Embryonic facial prominence (tissue), 1 donor: ENCODE measurements around the gene PCDHA1.
"Not testable (repeated sequence)": the region's sequence is repeated elsewhere in the genome, so short reads cannot be mapped to it uniquely, and the experiment has no call there.

Experiments
- DNase-seq: peaks from one replicate; pipeline ENCODE4 v3.0.0-alpha.2; 2016; ENCODE audit errors: extremely low spot score

Gene PCDHA1

DNA sequence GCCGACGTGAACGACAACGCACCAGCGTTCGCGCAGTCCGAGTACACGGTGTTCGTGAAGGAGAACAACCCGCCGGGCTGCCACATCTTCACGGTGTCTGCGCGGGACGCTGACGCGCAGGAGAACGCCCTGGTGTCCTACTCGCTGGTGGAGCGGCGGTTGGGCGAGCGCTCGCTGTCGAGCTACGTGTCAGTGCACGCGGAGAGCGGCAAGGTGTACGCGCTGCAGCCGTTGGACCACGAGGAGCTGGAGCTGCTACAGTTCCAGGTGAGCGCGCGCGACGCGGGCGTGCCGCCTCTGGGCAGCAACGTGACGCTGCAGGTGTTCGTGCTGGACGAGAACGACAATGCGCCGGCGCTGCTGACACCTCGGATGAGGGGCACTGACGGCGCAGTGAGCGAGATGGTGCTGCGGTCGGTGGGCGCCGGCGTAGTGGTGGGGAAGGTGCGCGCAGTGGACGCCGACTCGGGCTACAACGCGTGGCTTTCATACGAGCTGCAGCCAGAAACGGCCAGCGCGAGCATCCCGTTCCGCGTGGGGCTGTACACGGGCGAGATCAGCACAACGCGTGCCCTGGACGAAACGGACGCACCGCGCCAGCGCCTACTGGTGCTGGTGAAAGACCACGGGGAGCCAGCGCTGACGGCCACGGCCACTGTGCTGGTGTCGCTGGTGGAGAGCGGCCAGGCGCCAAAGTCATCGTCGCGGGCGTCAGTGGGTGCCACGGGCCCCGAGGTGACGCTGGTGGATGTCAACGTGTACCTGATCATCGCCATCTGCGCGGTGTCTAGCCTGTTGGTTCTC lies 64.1 kb downstream of the PCDHA1 start:
- DNase-seq, result not testable (repeated sequence)

DNA sequence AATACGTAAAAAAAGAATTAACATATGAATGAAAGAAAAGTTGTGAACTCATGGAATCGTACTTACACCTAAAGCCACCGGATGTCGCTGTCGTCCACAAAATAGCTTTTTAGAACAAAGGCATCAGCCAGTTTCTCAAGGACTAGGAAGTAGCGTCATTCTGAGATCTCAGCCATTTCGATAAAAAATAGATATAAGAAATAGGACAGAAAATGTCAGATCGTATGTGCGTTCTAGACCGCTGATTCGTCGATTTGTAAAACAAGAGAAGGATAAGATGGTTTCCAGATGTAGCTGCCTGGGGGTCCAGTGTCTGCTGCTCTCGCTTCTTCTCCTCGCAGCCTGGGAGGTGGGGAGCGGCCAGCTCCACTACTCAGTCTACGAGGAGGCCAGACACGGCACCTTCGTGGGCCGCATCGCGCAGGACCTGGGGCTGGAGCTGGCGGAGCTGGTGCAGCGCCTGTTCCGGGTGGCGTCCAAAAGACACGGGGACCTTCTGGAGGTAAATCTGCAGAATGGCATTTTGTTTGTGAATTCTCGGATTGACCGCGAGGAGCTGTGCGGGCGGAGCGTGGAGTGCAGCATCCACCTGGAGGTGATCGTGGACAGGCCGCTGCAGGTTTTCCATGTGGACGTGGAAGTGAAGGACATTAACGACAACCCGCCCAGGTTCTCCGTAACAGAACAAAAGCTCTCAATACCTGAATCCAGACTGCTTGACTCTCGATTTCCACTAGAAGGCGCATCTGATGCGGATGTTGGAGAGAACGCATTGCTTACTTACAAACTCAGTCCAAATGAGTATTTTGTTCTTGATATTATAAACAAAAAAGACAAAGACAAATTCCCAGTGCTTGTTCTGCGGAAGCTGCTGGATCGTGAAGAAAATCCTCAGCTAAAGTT lies 70.1 kb downstream of the PCDHA1 start, which contains the start of gene PCDHA10:
PCDHA10 (plus strand) TSS at position 126 of the 903 bp plus-strand sequence; CDS start at position 278, 152 bp downstream.
- no peak for DNase-seq

DNA sequence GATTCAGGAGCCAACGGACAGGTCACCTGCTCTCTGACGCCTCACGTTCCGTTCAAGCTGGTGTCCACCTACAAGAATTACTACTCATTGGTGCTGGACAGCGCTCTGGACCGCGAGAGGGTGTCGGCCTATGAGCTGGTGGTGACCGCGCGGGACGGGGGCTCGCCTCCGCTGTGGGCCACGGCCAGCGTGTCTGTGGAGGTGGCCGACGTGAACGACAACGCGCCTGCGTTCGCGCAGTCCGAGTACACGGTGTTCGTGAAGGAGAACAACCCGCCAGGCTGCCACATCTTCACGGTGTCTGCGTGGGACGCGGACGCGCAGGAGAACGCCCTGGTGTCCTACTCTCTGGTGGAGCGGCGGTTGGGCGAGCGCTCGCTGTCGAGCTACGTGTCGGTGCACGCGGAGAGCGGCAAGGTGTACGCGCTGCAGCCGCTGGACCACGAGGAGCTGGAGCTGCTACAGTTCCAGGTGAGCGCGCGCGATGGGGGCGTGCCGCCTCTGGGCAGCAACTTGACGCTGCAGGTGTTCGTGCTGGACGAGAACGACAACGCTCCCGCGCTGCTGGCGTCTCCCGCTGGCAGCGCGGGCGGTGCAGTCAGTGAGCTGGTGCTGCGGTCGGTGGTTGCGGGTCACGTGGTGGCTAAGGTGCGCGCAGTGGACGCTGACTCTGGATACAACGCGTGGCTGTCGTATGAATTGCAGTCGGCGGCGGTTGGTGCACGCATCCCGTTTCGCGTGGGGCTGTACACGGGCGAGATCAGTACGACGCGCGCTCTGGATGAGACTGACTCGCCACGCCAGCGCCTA lies 71.4 kb downstream of the PCDHA1 start:
- DNase-seq, result no peak

DNA sequence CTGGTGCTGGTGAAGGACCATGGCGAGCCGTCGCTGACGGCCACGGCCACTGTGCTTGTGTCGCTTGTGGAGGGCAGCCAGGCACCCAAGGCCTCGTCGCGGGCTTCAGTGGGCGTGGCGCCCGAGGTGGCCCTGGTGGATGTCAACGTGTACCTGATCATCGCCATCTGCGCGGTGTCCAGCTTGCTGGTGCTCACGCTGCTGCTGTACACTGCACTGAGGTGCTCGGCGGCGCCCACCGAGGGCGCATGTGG lies 72.0 kb downstream of the PCDHA1 start:
- DNase-seq, result no peak

DNA sequence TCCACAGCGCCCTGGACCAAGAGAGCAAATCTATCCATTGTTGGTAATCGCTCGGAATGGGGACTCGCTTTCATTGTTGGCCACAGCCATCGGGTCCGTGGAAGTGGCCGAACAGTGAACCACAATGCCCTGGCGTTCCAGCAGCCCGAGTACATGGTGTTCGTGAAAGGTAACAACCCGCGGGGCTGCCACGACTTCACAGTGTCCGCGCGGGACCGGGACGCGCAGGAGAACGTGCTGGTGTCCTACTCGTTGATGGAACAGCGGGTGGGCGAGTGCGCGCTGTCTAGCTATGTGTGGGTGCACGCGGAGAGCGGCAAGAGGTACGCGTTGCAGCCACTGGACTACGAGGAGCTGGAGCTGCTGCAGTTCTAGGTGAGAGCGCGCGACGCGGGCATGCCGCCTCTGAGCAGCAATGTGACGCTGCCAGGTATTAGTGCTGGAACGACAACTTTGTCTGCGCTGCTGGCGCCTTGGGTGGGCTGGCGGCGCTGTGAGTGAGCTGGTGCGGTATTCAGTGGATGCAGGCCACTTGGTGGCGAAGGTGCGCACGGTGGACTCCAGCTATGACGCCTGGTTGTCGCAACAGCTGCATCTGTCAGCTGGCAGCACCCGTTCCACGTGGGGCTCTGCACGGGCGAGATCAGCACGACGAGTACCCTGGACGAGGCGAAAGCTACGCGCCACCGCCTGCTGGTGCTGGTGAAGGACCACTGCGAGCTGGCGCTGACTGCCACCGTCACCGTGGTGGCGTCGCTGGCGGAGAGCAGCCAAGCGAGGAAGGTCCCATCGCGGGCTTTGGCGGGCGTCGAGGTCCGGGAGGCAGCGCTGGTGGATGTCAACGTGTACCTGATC lies 76.7 kb downstream of the PCDHA1 start:
- DNase-seq, result no peak

DNA sequence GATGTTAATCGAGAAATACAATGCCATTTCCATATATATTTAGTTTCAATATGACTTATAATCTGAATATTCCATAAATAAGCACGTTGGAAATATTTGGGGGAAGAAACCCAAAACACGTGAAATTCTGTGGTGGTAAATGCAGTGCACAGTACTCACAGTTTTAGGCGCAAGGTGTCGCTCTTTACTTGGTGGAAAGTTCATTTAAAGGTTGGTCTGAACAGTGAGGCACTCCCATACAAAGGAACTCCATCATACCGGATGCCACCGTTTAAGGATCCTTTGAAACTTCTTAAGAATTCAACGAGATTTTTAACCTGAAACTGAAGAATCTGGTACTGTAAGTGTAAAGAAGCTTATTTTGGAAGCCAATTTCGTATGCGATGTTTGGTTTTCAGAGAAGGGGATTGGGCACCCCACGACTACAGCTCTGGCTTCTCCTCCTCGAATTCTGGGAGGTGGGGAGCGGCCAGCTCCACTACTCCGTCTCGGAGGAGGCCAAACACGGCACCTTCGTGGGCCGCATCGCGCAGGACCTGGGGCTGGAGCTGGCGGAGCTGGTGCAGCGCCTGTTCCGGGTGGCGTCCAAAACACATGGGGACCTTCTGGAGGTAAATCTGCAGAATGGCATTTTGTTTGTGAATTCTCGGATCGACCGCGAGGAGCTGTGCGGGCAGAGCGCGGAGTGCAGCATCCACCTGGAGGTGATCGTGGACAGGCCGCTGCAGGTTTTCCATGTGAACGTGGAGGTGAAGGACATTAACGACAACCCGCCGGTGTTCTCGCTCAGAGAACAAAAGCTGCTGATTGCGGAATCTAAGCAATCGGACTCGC lies 83.0 kb downstream of the PCDHA1 start, which contains the start of gene PCDHA11:
PCDHA11 (plus strand) TSS at position 237 of the 834 bp plus-strand sequence; CDS start at position 384, 147 bp downstream.
- no peak for DNase-seq

DNA sequence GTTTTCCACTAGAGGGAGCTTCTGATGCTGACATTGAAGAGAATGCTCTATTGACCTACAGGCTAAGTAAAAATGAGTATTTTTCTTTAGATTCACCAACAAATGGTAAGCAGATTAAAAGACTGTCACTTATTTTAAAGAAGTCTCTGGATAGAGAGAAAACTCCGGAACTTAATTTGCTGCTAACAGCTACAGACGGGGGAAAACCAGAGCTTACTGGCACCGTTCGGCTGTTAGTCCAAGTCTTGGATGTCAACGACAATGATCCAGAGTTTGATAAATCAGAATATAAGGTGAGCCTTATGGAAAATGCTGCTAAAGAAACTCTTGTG lies 83.6 kb downstream of the PCDHA1 start:
- DNase-seq, result no peak

DNA sequence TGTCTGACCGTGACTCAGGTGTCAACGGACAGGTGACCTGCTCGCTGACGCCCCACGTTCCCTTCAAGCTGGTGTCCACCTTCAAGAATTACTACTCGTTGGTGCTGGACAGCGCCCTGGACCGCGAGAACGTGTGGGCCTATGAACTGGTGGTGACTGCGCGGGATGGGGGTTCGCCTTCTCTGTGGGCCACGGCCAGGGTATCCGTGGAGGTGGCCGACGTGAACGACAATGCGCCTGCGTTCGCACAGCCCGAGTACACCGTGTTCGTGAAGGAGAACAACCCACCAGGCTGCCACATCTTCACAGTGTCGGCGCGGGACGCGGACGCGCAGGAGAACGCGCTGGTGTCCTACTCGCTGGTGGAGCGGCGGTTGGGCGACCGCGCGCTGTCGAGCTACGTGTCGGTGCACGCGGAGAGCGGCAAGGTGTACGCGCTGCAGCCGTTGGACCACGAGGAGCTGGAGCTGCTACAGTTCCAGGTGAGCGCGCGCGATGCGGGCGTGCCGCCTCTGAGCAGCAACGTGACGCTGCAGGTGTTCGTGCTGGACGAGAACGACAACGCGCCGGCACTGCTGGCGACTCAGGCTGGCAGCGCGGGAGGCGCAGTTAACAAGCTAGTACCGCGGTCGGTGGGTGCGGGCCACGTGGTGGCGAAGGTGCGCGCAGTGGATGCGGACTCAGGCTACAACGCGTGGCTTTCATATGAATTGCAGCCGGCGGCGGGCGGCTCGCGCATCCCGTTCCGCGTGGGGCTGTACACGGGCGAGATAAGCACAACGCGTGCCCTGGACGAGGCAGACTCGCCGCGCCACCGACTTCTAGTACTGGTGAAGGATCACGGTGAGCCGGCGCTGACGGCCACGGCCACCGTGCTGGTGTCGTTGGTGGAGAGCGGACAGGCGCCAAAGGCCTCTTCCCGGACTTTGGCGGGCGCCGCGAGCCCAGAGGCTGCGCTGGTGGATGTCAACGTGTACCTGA lies 84.6 kb downstream of the PCDHA1 start:
- no peak for DNase-seq

DNA sequence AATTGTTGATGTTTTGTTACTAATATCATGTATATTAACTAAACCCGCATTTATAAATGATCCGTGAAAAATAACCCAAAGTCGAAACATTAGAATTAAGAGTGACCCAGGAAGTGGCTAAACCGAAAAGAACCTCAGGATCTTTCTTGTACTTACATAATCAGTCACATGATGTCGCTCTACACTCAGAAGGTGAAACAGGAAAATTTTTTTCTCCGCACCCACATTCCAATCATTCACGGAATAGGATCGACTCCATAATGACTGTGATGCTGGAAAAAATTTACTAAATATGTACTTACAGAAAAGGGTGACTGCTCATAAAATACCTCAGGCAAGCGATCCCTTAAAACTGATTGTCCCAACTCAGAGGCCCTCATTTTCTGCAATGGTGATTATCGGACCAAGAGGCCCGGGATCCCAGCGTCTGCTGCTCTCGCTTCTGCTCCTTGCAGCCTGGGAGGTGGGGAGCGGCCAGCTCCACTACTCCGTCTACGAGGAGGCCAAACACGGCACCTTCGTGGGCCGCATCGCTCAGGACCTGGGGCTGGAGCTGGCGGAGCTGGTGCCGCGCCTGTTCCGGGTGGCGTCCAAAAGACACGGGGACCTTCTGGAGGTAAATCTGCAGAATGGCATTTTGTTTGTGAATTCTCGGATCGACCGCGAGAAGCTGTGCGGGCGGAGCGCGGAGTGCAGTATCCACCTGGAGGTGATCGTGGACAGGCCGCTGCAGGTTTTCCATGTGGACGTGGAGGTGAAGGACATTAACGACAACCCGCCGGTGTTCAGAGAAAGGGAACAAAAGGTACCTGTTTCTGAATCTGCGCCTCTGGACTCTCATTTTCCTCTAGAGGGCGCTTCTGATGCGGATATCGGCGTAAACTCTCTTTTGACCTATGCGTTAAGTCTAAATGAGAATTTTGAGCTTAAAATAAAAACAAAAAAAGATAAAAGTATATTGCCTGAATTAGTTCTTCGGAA lies 89.4 kb downstream of the PCDHA1 start, which contains the start of gene PCDHA12:
PCDHA12 (plus strand) TSS at position 224 of the 981 bp plus-strand sequence; CDS start at position 389, 165 bp downstream.
- DNase-seq, result no peak

DNA sequence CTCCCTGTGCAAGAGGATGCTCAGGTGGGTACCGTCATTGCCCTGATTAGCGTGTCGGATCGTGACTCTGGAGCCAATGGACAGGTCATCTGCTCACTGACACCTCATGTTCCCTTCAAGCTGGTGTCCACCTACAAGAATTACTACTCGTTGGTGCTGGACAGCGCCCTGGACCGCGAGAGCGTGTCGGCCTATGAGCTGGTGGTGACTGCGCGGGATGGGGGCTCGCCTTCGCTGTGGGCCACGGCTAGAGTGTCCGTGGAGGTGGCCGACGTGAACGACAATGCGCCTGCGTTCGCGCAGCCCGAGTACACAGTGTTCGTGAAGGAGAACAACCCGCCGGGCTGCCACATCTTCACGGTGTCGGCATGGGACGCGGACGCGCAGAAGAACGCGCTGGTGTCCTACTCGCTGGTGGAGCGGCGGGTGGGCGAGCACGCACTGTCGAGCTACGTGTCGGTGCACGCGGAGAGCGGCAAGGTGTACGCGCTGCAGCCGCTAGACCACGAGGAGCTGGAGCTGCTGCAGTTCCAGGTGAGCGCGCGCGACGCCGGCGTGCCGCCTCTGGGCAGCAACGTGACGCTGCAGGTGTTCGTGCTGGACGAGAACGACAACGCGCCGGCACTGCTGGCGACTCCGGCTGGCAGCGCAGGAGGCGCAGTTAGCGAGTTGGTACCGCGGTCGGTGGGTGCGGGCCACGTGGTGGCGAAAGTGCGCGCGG lies 90.8 kb downstream of the PCDHA1 start:
- DNase-seq, result not testable (repeated sequence)

DNA sequence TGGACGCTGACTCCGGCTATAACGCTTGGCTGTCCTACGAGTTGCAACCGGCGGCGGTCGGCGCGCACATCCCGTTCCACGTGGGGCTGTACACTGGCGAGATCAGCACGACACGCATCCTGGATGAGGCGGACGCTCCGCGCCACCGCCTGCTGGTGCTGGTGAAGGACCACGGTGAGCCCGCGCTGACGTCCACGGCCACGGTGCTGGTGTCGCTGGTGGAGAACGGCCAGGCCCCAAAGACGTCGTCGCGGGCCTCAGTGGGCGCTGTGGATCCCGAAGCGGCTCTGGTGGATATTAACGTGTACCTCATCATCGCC lies 91.3 kb downstream of the PCDHA1 start:
- no peak for DNase-seq

DNA sequence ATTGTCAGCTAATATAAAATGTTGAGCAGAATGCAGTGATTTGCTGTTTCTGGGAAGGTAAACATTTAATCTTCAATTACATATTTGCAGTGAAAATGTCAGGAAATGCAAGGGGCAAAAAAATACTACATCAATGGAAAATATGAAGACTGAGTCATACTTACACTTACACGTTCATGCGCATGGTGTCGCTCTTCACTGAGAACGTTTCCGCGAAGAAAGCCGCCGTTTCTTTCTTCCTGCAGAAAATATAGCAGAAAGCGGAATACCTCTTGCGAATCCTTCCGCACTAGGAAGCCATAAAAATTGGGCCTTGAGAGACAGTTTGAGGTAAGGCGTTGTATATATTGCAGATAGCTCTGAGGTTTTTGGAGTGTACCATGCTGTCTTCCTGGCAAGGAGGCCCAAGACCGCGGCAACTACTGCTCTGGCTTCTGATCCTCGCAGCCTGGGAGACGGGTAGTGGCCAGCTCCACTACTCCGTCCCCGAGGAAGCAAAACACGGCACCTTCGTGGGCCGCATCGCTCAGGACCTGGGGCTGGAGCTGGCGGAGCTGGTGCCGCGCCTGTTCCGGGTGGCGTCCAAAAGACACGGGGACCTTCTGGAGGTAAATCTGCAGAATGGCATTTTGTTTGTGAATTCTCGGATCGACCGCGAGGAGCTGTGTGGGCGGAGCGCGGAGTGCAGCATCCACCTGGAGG lies 96.1 kb downstream of the PCDHA1 start, which contains the start of gene PCDHA13:
PCDHA13 (plus strand) TSS at position 236 of the 702 bp plus-strand sequence; CDS start at position 381, 145 bp downstream.
- DNase-seq, result no peak

DNA sequence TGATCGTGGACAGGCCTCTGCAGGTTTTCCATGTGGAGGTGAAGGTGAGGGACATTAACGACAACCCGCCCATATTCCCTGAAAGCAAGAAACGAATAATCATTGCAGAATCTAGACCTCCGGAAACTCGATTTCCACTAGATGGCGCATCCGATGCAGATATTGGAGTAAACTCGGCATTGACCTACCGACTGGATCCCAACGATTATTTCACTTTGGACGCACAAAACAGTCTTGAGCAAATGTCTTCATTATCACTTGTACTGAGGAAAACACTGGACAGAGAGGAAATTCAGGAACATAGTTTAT lies 96.6 kb downstream of the PCDHA1 start:
- no peak for DNase-seq

DNA sequence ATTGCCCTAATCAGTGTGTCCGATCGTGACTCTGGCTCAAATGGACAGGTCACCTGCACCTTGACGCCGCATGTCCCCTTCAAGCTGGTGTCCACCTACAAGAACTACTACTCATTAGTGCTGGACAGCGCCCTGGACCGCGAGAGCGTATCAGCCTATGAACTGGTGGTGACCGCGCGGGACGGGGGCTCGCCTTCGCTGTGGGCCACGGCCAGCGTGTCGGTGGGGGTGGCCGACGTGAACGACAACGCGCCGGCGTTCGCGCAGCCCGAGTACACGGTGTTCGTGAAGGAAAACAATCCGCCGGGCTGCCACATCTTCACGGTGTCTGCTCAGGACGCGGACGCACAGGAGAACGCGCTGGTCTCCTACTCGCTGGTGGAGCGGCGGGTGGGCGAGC lies 97.4 kb downstream of the PCDHA1 start:
- no peak for DNase-seq

DNA sequence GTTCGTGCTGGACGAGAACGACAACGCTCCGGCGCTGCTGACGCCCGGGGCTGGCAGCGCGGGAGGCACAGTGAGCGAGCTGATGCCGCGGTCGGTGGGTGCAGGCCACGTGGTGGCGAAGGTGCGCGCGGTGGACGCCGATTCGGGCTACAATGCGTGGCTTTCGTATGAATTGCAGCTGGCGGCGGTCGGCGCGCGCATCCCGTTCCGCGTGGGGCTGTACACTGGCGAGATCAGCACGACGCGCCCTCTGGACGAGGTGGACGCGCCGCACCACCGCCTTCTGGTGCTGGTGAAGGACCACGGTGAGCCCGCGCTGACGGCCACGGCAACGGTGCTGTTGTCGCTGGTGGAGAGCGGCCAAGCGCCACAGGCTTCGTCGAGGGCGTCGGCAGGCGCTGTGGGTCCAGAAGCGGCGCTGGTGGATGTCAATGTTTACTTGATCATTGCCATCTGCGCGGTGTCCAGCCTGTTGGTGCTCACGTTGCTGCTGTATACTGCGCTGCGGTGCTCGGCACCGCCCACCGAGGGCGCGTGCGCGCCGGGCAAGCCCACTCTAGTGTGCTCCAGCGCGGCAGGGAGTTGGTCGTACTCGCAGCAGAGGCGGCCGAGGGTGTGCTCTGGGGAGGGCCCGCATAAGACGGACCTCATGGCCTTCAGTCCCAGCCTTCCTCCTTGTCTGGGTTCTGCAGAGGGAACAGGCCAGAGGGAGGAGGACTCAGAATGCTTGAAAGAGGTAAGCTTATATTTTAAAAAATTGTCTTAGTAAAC lies 98.2 kb downstream of the PCDHA1 start:
- DNase-seq, result no peak

DNA sequence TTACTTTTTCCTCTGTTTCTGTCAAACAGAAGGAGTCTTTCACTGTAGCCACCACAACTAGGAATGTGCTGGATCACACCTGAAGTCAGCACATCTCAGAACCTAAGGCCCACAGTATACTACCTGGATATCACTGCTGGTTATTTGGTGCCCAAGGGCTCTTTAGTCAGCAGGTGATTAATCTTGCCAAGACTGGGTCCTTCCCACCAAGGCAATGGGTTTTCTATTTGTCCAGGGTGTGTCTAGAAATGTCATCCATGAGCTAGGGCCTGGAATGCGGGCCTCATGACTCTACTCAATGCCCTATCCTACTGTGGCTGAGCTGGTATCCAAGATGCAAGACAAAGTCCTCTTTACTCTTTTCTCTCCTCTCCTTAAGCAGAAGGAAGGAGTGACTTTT lies 130.4 kb downstream of the PCDHA1 start:
- DNase-seq, result no peak
